Measurements from ENCODE around the gene KCNMA1. TPM values are rescaled to one million over a fixed set of nuclear protein-coding genes. Genes with fewer than 3 reads are reported as not detected.

The KCNMA1 gene
- total and polyA plus RNA-seq, 10 donors: 9.3 to 114 (median 51.5) TPM

- Histone ChIP-seq H3K4me3 (no peak overlapping the region), H3K27me3 (replicated peaks in 1 of 7) (peaks cover 0 to 29% (median 0%) of the 10 kb centered on the region in 7 donors), H3K4me1 (no peaks in the 10 kb centered on the region), H3K27ac (no peak overlapping the region), H3K36me3 (no peaks in the 10 kb centered on the region), H3K9me3 (no peaks in the 10 kb centered on the region)
- TF ChIP-seq CTCF (IDR thresholded peaks at IDR 0.05 in 8 of 11, conservative IDR thresholded peaks at IDR 0.05 in 3 of 11): no peak
- no peak for TF ChIP-seq POLR2A (IDR thresholded peaks at IDR 0.05)
- no peak for TF ChIP-seq POLR2AphosphoS5 (IDR thresholded peaks at IDR 0.05)
- intact Hi-C loops (cut with DNase I; ENCODE audit: low total_unique reads): no loop called here
- no peak for DNase-seq
- WGBS, 5 donors: 70 to 85% (median 80%) methylated on average over 6 of the region's 6 CpGs
Observed at GRCh38 chr10:77309092-77309491, 328.5 kb downstream of the KCNMA1 start.

- intact Hi-C loops (cut with DNase I; ENCODE audit: low total_unique reads): no loop called here
- H3K9me3 ChIP-seq: peaks cover 0 to 1% (median 0%) of the 10 kb centered on the region in 8 donors
- H3K27ac ChIP-seq: no peak overlapping the region
- no peak overlapping the region for H3K4me3 ChIP-seq
- TF ChIP-seq CTCF (IDR thresholded peaks at IDR 0.05 in 8 of 11, conservative IDR thresholded peaks at IDR 0.05 in 3 of 11): no peak
- no peak for TF ChIP-seq POLR2AphosphoS5 (IDR thresholded peaks at IDR 0.05)
- no peak for TF ChIP-seq POLR2A (IDR thresholded peaks at IDR 0.05)
- no peak for DNase-seq
- H3K27me3 ChIP-seq (replicated peaks in 1 of 7): peaks cover 0 to 29% (median 0%) of the 10 kb centered on the region in 7 donors
- H3K4me1 ChIP-seq: no peaks in the 10 kb centered on the region
- no peaks in the 10 kb centered on the region for H3K36me3 ChIP-seq
- WGBS, 5 donors: 62 to 80% (median 68%) methylated on average over 3 of the region's 3 CpGs
Observed at GRCh38 chr10:77308084-77308732, 329.4 kb downstream of the KCNMA1 start.

DNA sequence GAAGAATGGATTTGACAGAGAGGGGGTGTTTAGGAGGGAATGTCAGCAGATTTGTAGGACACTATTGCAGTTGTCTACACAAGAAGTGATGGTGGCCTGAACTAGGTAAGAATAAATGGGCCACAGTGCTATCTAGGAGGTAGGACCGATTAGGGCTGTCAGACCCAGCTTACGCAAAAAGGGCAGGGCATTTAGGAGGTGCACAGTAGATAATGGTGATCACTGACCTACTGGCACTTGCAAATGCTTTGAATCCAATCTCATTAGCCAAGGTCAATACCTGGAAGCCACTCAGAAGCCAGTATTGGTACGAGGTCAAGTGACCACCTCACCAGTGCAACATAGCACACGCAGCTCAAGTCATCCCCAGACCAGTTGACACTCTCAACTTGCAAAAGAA, 330.9 kb downstream of the KCNMA1 start:
- no peak for TF ChIP-seq POLR2A (IDR thresholded peaks at IDR 0.05)
- no peak for TF ChIP-seq POLR2AphosphoS5 (IDR thresholded peaks at IDR 0.05)
- no peak for TF ChIP-seq CTCF (IDR thresholded peaks at IDR 0.05 in 8 of 11, conservative IDR thresholded peaks at IDR 0.05 in 3 of 11)
- Histone ChIP-seq H3K36me3 (no peaks in the 10 kb centered on the region), H3K4me1 (no peaks in the 10 kb centered on the region), H3K27ac (no peak overlapping the region), H3K4me3 (no peak overlapping the region), H3K9me3 (peaks cover 0 to 12% (median 7%) of the 10 kb centered on the region in 8 donors), H3K27me3 (replicated peaks in 1 of 7) (peaks cover 0 to 33% (median 0%) of the 10 kb centered on the region in 7 donors)
- intact Hi-C loops (cut with DNase I; ENCODE audit: low total_unique reads): no loop called here
- DNase-seq: no peak
- WGBS, 5 donors: 72 to 92% (median 84%) methylated on average over 4 of the region's 4 CpGs

DNA sequence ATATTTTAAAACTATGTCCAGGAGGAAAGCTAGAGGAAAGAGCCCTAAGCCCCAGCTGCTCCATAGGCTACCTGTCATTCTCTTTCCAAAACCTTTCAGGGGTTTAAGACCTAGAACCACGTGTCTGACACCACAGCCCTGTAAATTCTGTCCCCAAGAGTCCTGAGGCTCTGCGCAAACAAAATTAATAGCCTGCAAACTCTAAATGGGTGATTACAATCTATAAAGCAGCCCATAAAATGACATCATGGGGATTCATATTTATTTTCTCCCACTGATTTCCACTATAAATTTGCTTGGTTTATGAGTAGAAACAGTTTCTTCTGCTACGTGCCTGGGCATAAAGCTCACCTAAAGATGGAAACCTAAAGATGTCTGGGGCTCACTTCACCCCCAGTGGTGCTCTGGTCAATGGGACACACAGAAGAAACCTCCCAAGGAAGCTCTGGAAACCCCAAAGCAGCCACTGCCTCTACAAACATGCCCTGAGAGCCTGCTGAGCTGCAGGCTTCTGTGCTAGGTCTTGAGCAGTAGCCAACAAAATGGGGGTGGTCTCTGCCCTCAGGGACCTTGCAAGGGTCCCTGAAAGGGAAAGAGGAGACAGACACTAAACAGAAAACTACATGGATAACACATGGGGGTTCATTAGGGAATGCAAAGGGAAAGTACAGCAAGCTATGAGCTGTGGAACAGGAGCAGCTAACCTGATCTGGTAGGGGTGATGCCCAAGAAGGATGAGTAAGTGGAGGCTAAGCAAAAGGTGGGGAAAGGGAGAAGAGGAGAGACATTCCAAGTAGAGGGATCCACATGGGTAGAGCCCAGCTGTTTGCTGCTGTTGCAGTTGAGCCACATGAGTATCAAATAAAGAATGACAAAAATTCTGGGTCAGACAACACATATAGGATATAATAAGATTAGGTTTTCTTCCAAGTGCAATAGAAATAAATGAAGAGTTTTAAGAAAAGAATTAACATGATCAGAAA, 331.7 kb downstream of the KCNMA1 start:
- Histone ChIP-seq H3K36me3 (no peaks in the 10 kb centered on the region), H3K4me1 (no peaks in the 10 kb centered on the region), H3K4me3 (no peak overlapping the region), H3K27me3 (replicated peaks in 1 of 7) (peaks cover 0 to 30% (median 0%) of the 10 kb centered on the region in 7 donors), H3K9me3 (peaks cover 0 to 12% (median 7%) of the 10 kb centered on the region in 8 donors), H3K27ac (no peak overlapping the region)
- TF ChIP-seq CTCF (IDR thresholded peaks at IDR 0.05 in 8 of 11, conservative IDR thresholded peaks at IDR 0.05 in 3 of 11): no peak
- TF ChIP-seq POLR2AphosphoS5 (IDR thresholded peaks at IDR 0.05): no peak
- TF ChIP-seq POLR2A (IDR thresholded peaks at IDR 0.05): no peak
- intact Hi-C loops (cut with DNase I; ENCODE audit: low total_unique reads): no loop called here
- no peak for DNase-seq
- WGBS, 5 donors: 66 to 81% (median 68%) methylated on average over 3 of the region's 3 CpGs
